Stimulated activated CD4-positive, alpha-beta T cell treated with anti-CD3 and anti-CD28 coated beads, Interleukin-15, amount 100 ng/mL, for 1 hour (primary cell): ENCODE data around the gene FAM161B.
A peak's percentile ranks its signal among the peaks of the same experiment; 100 is the strongest.
"Not testable (repeated sequence)": the region's sequence is repeated elsewhere in the genome, so short reads cannot be mapped to it uniquely, and the experiment has no call there.

ENCODE experiments used
- DNase-seq, 2 donors: peaks; one replicate each; pipeline ENCODE4 v3.0.0-alpha.2; 2020; ENCODE audit warnings: low read depth in 1 of 2, low spot score in 1 of 2

The FAM161B gene, protein sequence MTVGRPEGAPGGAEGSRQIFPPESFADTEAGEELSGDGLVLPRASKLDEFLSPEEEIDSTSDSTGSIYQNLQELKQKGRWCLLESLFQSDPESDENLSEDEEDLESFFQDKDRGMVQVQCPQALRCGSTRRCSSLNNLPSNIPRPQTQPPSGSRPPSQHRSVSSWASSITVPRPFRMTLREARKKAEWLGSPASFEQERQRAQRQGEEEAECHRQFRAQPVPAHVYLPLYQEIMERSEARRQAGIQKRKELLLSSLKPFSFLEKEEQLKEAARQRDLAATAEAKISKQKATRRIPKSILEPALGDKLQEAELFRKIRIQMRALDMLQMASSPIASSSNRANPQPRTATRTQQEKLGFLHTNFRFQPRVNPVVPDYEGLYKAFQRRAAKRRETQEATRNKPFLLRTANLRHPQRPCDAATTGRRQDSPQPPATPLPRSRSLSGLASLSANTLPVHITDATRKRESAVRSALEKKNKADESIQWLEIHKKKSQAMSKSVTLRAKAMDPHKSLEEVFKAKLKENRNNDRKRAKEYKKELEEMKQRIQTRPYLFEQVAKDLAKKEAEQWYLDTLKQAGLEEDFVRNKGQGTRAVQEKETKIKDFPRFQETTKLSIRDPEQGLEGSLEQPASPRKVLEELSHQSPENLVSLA

DNA sequence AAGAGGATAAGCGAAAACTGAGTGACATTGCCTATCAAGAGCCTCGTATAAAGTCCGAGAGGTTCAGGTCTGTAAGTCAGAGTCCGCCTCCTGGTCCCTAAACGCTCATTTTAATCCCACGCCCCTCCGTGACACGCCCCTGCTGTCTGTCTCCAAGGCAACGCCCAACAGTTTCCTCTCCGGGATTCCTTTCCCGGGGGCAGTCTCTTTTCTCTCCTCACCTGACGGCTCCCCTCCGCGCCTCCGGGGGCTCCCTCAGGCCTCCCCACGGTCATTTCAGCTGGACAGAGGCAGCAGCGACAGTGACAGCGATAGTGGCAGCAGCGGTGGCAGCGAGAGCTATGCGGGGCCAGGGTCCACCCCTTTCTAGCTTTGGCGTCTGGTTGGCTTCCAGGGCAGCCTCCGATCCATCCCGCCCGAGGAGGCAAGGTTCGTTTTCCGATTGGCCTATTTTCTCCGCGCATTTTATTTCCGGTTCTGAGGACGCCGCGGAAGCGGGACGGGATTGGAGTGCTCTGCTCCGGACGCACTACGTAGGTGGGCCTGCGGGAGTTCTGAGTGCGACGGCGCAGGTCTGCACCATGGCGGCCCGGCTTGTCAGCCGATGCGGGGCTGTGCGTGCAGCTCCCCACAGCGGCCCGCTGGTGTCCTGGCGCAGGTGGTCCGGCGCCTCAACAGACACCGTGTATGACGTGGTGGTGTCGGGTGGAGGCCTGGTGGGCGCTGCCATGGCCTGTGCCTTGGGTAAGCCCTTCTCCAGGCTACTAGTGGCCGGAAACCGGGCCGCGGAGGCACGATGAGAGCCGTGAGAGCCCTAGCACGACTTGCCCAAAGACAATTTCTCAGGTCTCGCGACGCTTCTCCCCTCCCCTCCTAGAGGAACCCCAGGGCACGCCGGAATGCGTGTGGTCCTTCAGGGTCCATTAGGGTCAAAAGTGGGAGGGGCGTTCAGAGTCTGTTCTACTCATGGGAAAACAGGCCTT lies at the start of gene FAM161B, which contains the start of gene COQ6:
Gene FAM161B (minus strand): TSS at position 343 of the 983 bp plus-strand sequence. CDS start 68 bp downstream, at position 275.
Gene COQ6 (plus strand): TSS at position 551 of the 983 bp plus-strand sequence. CDS start 31 bp downstream, at position 582.
- peak; percentile 77 to 82 for DNase-seq

DNA sequence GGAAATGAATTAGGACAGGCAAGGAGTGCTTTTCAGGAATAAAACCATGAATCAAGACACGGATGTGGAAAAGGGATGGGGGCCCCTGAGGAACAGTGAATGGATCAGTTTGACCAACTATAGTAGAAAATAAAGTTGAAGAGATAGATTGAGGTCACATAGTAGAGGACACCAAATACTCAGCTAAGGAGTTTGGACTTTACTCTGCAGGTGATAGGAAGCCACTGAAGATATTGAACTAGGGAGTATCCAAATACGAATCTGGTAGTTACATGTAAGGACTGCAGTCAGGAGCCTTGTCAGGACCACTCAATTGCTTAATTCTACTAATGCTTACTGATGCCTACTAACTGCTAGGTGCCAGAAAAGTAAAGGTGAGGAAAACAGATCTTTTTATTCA lies 48.8 kb upstream of the FAM161B start:
- DNase-seq, result no peak

DNA sequence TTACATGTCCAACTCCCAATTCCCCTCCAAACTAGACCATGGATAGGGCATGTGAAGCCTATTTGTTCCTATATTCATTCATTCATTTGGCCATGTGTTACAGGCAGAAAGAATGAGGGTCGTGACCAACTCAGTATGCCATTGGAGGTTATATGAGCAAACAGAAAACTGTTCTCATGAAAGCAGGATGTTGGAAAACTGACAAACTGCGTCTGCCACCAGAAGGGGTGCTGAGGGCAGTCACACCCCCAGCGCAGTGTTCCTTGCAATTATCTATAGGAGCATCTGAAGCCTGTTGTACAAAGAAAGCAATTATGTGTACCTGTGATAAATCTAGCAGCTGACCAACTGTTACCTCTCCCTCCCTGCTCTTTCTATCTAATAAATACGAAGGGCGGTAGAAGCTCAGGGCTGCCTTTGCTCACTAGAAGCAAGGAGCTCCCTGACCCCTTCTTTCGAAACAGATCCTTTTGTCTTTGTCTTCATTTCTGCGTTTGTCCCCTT lies 48.1 kb upstream of the FAM161B start:
- DNase-seq, result no peak

DNA sequence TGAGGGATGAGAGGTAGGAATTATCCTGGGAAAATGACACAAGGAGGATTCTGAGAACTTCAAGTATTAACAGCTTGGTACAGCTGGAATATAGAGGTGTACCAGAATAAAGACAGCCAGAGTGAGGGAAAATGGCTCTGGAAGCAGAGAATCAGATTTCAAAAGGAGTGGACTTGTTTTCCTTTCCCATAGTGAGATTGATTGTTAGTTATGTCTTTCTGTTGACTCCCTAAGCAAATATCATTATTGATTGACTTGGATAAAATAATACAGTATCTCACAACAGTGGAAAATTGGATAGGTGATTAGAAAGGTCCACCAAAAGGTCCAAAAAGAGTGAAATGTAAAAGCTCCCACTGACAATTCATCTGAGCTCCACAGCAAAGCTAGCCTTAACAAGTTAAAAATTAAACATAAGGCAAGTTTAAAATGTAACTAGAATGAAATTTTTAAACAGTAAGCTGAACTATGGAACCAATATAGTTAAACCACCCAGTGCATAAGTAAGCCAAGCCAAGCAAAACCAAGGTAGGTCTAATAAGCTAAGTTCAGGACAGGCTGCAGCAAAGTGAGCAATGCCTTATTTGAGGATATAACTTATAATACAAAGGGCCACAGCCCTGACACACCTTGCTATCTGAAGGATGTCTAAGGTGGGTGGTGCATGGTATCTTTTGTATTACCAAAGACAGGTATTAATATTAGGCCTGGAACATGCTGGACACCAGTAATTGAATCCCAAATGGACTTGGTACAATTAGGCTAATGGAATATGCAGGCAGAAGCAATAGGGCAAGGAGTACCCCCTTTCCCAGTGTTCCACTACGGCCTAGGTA lies 47.4 kb upstream of the FAM161B start:
- DNase-seq, result no peak

DNA sequence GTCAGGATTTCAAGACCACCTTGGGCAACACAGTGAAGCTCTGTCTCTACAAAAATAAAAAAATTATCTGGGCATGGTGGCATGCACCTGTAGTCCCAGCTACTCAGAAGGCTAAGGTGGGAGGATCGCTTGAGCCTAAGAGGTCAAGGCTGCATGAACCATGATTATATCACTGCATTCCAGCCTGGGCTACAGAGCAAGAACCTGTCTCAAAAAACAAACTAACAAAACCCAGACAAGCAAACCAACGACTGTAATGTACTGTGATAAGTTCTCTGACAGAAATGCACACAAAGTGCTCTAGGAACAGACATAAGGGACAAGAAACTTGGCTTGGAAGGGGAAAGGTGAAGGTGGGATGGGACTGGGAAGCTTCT lies 46.8 kb upstream of the FAM161B start:
- DNase-seq, result no peak

DNA sequence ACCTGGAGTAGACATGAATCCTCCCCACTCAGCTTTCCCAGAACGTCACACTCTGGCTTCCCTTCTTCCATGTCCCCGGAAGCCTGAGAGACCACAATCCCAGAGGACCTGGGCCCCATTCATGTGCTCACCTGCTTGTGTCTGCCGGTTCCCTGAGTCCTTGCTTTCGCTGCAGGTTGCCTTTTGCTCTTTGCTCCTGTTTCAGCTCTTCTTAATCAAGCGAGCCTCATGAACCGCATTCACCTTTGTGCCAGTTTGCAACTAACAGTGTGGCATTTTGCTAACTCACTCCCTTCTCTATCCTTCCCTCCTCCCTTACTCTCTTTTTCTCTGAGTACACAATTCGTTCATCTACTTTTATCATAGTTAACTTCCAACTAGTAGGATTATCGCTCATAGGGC lies 46.1 kb upstream of the FAM161B start:
- DNase-seq, result no peak

DNA sequence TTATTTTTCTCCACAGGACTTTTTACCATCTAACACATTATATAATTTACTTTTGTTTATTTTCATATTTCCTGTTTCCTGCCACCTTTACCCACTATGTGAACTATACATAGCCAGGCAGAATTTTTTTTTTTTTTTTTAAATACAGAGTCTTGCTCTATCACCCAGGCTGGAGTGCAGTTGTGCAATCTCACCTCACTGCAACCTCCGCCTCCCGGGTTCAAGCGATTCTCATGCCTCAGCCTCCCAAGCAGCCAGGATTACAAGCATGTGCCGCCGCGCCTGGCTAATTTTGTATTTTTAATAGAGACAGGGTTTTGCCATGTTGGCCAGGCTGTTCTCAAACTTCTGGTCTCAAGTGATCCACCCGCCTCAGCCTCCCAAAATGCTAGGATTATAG lies 45.0 kb upstream of the FAM161B start:
- DNase-seq, result not testable (repeated sequence)

DNA sequence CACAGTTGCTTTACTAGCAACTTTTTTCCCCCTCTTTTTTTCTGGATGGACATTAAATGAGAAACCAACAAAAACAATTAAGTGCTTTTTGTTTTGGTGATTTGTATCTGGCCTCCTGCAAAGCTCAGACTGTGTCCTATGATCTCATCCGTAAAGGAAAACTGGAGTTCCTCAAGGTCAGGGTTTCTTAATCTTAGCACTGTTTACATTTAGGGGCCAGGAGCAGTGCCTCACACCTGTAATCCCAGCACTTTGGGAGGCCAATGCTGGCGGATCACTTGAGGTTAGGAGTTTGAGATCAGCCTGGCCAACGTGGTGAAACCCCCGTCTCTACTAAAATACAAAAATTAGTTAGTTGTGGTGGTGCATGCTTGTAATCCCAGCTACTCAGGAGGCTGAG lies 41.2 kb upstream of the FAM161B start:
- no peak for DNase-seq

DNA sequence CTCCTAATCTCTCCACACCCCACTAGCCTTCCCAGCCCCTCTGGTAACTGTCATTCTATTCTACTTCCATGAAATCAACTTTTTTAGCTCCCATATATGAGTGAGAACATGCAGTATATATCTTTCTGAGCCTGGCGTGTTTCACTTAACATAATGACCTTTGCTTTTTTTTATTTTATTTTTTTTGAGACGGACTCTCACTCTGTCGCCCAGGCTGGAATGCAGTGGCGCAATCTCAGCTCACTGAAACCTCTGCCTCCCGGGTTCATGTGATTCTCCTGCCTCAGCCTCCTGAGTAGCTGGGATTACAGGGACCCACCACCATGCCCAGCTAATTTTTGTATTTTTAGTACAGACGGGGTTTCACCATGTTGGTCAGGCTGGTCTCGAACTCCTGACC lies 38.8 kb upstream of the FAM161B start:
- DNase-seq, result not testable (repeated sequence)

DNA sequence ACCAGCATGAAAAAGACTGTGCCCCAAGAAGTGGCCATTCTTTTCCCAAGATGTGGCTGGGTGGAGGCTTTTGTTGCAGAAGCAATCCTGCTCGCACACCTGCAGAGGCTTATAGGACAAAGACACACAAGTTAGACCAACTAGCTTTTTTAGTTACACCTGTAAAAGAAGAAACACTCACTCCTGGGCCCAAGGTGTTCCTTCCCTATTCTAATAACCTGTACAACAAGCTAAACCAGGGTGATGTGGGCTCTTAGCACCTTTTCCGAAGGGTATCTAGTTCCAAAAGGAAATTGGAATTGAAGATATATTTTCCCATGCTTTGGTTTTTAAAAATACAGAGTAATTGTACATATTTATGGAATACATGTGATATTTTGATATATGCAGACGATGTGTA lies 38.2 kb upstream of the FAM161B start:
- no peak for DNase-seq

DNA sequence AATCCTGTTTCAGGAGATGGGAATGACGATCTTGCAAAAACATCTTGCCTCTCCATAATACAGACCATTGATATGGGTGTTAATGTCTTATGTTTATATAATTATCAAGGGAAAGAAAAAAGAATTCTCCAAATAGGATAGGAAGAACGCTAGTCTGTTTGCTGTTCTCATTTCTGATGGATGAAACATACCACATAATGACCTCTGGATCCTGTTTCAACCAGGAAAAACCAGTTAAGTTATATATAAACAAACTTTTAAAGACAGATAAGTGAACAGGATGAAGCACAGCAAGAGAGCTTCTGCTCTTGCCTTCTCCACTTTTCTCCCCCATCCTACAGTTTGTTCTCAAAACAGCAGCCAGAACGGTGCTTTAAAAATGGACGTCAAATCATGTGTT lies 28.0 kb upstream of the FAM161B start:
- no peak for DNase-seq

DNA sequence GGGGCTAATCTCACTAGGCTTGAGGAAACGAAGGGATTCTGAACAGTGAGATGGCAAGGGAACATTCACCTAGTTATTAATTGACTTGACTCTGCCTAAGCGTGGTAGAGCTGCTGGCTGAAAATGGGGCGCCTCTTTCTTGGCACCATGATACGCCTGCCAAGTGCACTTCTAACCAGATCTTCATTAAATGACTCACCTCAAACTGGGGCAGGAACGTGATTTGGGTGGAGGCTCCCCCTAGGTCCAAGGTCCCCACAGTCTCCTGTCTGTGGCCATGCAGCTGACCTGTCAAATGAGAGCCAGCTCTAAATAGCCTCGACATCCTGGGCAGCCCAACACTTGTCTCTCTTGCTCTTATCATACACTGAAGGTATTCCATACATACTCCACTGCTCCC lies 26.2 kb upstream of the FAM161B start:
- no peak for DNase-seq

DNA sequence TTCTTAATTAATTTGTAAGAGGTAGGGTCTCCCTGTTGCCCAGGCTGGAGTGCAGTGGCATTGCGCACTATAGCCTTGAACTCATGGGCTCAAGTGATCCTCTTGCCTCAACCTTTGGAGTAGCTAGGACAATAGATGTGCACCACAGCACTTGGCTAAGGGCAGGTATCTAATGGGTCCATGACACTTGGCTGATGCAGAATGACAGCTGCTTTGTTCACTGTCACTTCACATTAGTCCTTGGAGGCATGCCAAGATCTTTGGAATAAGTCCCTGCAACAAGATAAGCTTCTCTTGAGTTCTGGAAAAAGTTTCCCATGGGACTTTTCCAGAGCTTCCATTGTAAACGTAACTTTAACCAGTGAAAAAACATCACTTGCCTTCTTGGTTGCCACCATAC lies 23.6 kb upstream of the FAM161B start:
- no peak for DNase-seq

DNA sequence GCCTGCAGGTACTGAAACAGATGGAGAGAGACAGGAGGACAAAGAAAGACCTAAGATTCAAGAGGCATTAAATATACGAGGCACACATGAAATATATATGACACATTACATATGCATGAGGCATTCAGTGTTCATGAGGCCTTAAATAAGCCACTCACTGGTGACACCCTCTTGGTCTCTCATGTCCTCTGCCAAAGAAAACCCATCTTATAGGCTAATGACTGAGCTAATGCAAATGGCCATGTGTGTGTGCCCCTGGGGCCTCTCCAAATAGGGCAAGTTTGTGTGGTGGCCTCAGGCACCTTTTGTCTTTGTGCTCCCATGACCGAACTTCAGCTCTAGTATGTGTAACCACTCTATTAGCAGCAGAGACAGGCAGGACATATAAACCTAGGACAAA lies 19.0 kb upstream of the FAM161B start:
- no peak for DNase-seq

DNA sequence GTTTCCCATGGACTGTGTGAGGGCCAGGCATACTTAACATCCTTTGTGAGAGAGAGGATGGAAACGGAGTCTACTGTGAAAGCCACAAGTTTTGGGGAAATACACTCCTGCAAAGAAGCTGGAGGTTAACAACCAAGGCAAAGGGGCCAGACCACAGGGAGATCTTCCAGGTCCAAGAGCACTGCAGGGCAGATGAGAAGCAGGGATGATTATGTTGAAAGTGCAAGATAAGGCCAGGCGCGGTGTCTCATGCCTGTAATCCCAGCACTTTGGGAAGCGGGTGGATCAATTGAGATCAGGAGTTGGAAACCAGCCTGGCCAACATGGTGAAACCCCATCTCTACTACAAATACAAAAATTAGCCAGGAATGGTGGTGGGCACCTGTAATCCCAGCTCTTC lies 15.3 kb upstream of the FAM161B start:
- no peak for DNase-seq

DNA sequence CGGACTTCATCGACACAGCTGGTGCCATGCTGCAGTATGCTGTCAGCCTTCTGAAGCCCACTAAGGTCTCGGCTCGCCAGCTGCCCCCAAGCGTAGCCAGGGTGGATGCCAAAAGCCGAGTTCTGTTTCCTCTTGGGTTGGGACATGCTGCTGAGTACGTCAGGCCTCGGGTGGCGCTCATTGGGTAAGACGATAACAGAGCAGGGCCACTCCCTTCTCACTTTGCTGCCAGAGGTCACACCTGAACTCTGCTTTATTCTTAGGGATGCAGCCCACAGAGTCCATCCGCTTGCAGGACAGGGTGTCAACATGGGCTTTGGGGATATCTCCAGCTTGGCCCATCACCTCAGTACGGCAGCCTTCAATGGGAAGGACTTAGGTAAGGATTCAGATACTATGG lies 11.3 kb upstream of the FAM161B start:
- DNase-seq, result no peak

DNA sequence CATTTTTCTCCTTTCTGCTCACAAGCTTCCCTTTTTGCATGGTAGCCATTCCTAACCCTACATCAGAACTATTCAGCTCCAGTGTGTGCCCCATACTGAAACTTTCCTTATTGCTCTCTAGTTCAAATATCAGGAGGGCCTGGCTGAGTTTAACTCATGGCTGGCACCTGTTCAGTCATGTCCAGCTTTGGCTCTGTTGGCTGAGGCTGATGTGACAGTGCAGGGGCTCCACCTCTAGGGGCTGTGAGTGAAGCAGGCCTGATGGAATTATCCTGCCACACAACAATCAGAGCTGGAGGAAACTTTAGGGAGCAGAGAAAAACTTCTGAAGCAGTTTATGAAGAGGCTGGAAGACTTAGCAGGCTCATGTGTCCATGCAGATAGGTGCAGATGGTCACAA lies 8.7 kb upstream of the FAM161B start:
- no peak for DNase-seq

DNA sequence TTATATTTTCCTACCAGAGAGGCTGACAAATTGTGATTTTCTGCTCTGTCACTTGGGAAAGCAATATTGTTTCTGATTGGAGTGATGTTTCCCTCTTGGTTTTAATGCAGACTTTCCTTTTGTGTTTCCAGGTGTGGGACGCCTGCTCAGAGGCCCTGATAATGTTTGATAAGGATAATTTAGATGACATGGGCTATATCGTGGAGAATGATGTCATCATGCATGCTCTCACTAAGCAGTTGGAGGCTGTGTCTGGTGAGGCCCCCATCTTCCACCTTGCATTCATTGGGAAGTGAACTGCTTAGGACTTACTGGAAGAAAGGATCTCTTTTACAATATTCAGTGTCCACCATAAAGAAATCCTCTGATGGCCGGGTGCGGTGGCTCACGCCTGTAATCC lies 5.8 kb upstream of the FAM161B start:
- no peak for DNase-seq

DNA sequence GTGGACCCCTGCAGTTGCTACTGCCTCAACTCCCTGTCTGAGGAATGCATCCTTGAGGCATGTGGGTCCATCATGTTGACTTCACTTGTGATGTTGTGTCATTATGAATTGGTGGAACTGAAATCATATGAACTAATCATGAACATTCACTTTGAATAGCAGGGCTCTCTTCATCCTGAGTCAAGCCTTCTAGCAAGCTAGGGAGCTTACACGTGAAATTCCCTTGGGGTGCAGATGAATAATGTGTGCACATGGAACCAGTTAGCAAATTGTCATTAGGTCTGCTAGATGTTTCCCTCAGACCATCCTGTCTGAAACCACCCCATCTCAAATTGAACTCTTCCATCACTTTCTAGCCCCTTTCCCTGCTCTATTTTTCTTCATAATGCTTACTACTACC lies 3.8 kb upstream of the FAM161B start:
- DNase-seq, result no peak

DNA sequence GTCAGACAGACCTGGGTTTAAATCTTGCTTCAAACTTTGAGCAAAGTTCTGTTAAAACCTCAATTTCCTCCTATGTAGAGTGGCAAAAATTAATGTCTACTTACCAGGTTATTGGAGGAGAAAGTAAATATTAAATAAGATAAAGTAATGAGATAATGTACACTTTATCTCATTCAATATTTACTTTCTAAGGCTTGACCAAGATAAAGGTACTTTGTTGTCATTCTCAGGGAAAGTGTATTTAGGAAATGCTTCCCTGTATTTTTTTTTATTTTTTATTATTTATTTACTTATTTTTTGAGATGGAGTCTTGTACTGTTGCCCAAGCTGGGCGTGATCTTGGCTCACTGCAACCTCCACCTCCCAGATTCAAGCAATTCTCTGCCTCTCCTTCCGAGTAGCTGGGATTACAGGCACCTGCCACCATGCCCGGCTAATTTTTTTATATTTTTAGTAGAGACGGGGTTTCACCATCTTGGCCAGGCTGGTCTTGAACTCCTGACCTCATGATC lies 4.7 kb downstream of the FAM161B start:
- DNase-seq, result no peak
